KBM-7 (cell line): Measurements from ENCODE around the gene THADA.

ENCODE experiments used
- DNase-seq: peaks from one replicate; pipeline ENCODE4 v3.0.0-alpha.2; 2015
- in situ Hi-C: fragments of 300-500 bp; cut with MboI; formaldehyde crosslinking; loops from 2 replicates; pipeline ENCODE4 v1.14.3; 2020; ENCODE audit warnings: low sequenced_read_pairs, low pct_unique_long_range_greater_than_20kb, mixed read lengths

THADA gene

GRCh38 chr2:43384143-43384542 lies 211.7 kb downstream of the THADA start:
- in situ Hi-C loops, result no loop called here
- no peak for DNase-seq

GRCh38 chr2:43383533-43383932 lies 212.3 kb downstream of the THADA start:
- DNase-seq, result no peak
- in situ Hi-C loops, result no loop called here

DNA sequence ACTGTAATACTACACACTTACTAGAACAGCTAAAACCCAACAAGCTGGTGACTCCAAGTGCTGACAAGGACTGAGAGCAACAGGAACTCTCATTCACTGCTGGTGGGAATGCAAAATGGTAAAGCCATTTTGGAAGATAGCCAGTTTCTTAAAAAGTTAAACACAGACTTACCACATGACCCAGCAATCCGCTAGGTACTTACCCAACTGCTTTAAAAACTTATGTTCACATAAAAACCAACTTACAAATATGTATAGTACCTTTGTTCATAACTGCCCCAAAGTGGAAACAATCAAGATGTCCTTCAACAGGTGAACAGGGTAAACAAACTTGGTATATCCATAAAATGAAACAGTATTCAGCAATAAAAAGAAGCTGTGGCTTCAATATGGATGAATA lies 216.3 kb downstream of the THADA start:
- in situ Hi-C loops, result no loop called here
- no peak for DNase-seq

DNA sequence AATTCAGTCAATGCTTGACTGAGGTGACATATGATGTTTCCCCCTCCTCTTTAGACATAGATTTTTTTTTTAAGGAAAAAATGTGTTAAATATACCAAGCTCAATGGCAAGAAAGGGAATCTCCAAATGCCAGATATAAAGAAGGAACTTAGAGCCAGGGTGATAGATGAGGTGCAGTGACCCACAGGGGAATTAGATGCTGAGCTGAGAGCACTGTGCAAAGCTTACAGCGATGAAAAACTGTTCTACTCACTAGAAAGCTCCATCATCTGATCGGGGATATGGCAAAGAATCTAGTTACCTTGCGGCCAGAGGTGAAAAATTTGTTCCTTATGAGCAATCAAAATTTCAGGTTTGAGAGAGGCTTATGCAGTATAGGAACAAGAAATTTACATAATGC lies 218.5 kb downstream of the THADA start:
- in situ Hi-C loops, result no loop called here
- no peak for DNase-seq

DNA sequence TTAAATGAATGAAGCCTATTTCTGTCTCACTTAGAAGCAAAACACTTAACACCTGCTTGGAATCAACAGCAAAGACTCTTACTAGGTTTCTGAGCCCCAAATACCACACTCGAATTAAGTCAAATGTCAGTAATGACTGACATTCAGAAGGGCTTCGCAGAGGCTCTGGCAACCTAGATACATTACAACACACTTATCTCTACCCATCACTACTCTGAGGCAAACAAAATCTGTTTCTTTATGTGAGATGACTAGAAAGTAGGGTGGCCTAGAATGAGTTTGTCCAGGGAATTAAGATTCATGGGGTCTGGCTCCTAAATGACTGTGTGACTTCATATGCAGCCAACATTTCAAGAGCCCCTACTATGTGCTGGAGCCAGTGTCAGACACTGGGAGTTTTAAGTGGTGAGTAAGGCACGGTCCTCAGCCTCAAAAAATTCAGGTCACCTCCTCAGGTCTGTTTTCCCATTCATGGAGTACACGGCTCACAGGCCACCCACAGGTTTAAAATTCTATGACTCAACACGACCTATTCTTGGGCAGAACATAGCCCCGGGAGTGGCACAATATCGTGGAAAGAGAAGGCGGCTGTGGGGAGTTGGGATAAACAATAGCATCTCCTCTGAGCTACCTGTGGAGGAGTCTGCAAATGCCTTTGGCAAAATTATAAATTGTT lies 219.2 kb downstream of the THADA start:
- in situ Hi-C loops, result no loop called here
- no peak for DNase-seq

- in situ Hi-C loops, result no loop called here
- no peak for DNase-seq
These were observed 219.9 kb downstream of the THADA start for GRCh38 chr2:43375746-43376522.

DNA sequence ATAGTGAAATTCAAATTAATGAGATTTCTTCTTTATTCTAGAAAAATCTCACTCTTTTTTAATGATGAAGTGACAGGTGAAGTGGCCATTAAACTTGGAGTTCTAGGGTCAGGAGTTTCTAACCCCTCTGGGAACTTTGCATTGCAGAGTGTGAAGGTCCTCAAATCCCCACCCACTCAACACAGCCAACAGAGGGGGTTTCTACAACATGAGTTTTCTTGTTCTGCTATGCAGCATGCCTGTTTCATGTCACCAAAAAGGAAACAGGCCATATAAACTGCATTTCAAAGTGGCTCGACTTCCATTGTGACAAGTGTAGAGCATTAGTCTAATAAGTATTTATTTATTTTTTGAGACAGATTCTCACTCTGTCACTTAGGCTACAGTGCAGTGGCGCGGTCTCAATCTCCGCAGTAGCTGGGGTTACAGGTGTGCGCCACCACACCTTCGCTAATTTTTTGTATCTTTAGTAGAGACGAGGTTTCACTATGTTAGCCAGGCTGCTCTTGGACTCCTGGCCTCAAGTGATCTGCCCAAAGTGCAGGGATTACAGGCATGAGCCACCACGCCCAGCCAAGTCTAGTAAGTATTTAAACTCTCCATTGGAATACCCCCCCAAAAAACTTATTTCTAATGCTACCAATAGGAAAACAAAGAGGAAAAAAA lies 223.3 kb downstream of the THADA start:
- in situ Hi-C loops, result no loop called here
- DNase-seq, result no peak

GRCh38 chr2:43370705-43371104 lies 225.1 kb downstream of the THADA start:
- no peak for DNase-seq
- in situ Hi-C loops, result no loop called here

- DNase-seq, result no peak
- in situ Hi-C loops, result no loop called here
These were observed 225.7 kb downstream of the THADA start for GRCh38 chr2:43370146-43370545.

- in situ Hi-C loops, result no loop called here
- no peak for DNase-seq
These were observed 227.1 kb downstream of the THADA start for GRCh38 chr2:43368483-43369385.

DNA sequence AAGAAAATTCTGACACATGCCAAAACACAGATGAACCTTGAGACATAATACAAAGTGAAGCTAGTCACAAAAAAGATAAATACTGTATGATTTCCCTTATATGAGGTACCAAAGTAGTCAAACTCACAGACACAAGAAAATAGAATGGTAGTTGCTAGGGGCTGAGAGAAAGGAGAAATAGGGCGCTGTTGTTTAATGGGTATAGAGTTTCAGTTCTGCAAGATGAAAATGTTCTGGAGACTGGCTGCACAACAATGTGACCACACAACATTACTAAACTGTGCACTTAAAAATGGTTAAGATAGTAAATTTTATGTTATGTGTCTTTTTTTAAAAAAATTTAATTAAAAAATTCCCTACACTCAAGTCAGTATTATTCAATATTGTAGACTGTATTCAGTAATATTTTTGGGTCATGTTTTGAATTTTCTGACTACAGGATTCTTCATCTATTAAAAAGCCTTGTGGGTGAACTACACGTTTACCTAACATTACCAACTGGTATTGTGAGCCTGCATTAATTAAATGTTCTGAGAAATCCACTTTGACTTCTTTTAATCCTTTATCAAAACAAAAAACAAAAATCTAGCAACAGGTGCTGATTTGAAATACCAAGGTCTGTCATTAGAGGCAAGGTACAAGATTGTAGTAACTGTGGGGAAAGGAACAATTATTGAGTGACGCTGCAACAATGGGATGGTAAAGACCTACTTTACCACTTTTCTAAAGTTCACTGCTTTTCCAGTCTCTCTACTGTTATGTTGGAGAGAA lies 228.6 kb downstream of the THADA start:
- DNase-seq, result no peak
- in situ Hi-C loops, result no loop called here

DNA sequence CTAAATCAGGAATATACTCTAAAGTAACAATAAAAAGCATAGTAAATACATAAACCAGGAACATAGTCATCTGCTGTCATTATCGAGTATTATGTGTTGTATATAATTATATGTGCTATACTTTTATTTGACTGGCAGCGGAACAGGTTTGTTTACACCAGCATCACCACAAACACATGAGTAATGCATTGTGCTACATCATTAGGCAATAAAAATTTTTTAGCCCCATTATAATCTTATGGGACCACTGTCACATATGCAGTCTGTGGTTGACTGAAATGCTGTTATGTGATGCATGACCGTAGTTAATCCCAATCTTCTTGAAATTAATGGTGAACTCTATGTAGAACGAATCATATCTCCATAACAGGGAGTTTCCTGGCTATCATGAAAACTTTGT lies 232.7 kb downstream of the THADA start:
- no peak for DNase-seq
- in situ Hi-C loops, result no loop called here

DNA sequence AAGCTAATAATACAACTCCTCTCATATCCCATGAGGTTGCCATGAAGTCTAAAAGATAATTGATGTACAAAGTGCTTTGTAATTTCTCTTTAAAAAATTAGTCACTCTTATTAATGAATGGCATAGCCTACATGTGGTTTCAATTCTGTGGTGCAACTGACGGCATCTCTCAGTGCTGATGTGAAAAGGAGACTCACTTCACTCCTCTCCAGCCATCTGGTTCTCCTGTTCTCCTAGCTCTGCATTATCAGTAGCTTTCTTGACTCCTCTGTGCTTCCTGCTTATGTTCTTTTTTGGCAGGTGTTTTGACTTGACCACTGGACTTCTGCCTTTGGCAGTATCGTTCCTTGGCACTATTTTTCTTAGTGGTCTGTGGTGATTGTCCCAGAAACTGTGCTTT lies 234.6 kb downstream of the THADA start:
- in situ Hi-C loops, result no loop called here

DNA sequence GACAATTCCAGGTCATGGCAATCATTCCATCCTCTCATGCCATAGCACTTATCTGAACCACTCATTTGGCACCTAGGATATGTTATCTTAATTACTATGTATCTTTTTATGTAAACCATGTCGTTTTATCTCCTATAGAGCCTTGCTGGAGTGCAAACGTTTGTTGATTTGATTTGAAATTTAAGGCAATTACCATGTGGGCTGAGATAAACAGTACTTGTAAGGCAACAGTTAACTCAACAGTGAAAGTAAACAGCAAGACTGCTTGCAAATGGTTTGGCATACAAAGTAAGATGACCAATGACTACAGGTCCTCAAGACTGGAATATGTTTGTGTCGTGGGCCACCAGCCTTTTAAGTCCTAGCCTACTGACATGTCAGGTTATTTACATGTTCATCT lies 235.7 kb downstream of the THADA start:
- no peak for DNase-seq
- in situ Hi-C loops, result no loop called here

More for the DNA sequence above, 234.6 kb downstream of the THADA start:
- no peak for DNase-seq

DNA sequence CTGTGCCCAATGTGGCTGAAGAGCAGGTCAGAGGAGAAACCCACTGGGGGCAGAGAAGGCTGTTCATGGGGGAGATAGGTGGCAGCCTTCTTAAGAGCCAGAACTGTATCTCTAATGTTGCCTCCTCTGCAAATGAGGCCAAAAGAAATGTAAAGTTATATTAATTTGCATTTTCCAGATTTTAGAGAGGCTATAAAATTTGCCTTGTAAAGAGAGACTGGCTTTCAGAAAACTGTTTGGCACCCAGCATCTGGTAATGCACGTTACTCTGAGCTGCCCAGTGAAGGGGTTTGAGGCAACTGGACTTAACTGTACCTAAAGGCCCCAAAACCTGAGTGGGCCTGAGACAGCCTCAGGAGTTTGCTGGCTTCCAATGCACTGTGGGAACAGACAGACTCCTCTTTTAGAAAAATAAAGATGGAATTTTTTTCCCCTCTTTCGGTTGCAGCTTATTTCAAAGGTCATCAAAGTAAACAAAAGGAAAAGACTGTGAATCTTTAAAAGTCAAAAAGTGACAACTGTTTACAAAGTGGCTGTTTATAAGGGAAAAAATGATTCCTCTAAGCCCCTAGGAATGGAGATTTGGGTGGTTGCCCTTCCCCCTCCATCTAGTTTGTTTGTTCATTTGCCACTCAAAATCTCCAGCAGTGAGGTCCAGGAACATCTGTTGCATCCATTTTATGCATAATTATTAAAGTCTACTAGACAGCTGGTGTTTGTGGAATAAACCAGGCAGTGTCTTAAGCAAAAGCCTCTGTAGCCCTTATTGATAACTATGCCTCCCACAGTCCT lies 237.2 kb downstream of the THADA start:
- no peak for DNase-seq

GRCh38 chr2:43356774-43357173 lies 239.1 kb downstream of the THADA start:
- in situ Hi-C loops, result no loop called here
- no peak for DNase-seq

More for the DNA sequence above, 237.2 kb downstream of the THADA start:
- in situ Hi-C loops, result no loop called here

DNA sequence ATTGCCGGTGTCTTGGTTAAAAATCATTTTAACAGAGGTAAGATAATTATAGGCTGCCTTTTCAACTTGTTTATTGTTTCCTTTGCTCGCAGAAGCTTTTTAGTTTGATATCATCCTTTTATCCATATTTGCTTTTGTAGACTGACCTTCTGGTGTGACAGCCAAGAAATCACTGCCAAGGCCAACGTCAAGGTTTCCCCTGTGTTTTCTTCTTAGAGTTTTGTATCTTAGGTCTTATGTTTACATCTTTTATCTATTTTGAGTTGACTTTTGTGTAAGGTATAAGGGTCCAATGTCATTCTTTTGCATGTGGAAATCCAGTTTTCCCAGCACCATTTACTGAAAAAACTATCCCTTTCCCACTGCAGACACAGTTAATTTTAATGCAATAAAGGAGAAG lies 240.4 kb downstream of the THADA start:
- in situ Hi-C loops, result no loop called here
- no peak for DNase-seq

GRCh38 chr2:43349904-43350303 lies 245.9 kb downstream of the THADA start:
- in situ Hi-C loops, result no loop called here
- DNase-seq, result no peak
